ENCODE data around the gene DNAJB13.

Gene DNAJB13

DNA sequence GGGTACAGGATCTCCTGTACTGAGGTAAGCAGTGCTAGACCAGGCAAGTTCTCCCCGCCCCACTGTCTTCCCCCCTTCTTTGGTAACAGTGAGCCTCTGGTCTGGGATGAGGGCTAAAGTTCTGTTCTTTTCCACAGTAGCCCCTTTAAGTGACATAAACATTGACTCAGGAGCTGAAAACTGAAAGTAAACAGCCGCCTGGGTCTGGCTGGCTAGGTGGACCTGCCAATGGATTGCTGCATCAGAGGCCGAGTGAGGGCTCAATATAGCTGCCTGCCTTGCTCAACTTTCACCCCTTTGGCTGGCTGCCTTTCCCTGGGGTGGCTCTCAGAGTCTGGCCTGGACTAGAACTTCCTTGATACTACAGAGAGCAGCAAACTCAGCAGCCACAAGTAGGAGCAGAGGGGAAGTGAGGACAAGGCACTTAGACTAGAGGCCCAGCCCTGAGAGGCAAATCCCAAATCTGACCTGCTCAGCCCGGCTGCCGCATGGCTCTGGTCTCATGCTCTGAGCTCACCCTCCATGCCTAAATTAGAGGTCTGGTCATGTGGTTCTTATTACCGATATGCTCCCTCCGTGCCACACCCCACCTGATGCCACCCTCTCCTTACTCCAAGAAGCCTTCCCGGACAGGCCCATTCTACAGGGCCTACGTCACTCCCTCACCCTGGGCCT is 67.6 kb downstream of the DNAJB13 start:
- peak; percentile 80 to 83 (median 81) for DNase-seq

DNA sequence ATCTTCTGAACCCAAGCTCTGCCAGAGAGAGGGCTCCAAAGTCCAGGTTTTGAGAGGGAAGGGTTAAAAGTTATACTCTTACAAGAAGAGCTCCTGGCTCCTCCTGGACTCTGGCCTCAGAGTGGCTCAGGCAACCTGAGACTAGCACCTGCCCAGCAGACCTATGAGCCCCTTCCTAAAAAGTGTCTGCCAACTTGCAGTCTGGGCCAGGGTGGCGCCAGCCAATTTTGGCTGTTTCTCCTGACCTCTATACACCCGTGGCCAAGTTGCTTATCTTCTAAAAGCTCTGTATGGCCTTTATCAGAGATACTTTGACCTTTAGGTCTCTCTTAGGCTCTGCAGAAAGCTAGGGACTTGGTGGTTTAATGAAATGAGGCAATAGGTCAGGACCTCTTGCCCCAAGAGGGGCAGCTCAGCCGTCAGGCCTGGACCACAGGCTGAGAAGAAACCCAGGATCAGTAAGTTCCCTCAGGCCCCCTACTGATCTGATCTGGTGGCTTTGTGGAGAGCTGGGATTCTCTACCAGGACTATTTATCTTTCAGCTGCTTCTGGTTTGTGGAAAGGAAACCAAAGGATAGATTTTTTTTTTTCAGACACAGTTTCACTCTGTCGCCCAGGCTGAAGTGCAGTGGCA is 68.4 kb downstream of the DNAJB13 start:
- DNase-seq: no peak

DNA sequence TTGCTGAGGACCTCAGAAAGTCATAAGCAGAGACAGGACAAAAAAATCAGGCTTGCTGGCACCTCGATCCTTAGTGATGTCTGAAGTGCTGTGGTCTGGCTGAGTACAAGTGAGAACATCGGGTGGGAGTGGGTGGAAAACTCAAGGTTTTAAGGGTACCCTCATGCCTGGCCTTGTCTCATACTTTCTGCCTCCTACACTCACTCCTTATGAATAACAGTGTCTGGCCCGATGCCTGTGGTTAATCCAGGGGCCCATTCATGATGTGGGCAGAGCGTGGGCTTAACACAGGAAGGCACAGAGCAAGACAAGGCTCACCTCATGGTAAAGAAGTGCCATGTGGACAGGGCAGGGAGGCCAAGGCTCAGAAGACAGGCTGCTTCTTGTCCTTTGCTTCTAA is 69.0 kb downstream of the DNAJB13 start:
- peak; percentile 52 to 68 (median 60) for DNase-seq

Data from suppressor macrophage treated with lipopolysaccharide for 1 hour (primary cell).